ENCODE data around the gene NFX1. TPM values are rescaled to one million over a fixed set of nuclear protein-coding genes. Genes with fewer than 3 reads are reported as not detected.

NFX1 gene
- total RNA-seq, 1 donor from 2014 or later = 14.2 TPM

DNA sequence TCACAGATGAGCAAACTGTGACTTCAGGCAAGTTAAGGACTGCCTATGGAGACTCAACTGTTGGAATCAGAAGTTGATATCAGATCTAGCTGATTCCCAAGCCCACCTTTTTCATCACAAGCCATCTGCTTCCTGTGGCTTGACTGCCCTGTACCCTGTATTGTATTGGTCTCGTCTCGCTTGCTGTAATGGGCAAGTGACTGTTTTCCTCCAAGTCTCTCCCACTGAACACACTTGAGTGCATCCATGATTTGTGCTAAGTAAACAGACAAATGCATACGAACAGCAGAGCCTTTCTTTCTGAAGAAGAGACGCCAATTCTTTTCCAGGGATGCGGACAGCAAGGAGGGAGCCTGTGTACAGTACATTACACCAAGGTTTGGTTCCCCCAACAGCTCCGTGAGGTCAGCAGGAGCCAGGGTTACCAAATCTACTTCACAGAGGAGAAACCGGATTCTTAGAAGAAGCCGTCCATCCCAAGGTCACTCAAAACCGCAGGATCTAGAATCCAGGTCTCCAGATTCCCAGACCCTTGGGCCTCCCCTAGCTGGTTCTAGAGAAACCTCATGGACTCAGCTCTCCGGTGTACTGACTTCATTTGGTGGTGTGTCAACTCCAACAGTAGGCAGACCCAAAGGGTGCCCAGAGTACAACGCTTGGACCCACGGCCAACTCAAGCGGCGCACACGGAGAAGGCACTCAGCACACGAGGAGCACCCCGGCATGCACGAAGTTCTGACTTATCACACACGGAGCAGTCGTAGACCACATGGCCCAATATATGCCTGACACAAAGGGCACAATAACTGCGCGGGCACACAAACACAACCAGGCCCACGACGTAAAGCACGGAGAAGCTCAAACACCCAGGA is 26.9 kb upstream of the NFX1 start:
- TF ChIP-seq, protein P1, sequence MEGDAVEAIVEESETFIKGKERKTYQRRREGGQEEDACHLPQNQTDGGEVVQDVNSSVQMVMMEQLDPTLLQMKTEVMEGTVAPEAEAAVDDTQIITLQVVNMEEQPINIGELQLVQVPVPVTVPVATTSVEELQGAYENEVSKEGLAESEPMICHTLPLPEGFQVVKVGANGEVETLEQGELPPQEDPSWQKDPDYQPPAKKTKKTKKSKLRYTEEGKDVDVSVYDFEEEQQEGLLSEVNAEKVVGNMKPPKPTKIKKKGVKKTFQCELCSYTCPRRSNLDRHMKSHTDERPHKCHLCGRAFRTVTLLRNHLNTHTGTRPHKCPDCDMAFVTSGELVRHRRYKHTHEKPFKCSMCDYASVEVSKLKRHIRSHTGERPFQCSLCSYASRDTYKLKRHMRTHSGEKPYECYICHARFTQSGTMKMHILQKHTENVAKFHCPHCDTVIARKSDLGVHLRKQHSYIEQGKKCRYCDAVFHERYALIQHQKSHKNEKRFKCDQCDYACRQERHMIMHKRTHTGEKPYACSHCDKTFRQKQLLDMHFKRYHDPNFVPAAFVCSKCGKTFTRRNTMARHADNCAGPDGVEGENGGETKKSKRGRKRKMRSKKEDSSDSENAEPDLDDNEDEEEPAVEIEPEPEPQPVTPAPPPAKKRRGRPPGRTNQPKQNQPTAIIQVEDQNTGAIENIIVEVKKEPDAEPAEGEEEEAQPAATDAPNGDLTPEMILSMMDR (IDR thresholded peaks at IDR 0.05) = no peak
- no peaks in the 10 kb centered on the region for H3K27me3 ChIP-seq

DNA sequence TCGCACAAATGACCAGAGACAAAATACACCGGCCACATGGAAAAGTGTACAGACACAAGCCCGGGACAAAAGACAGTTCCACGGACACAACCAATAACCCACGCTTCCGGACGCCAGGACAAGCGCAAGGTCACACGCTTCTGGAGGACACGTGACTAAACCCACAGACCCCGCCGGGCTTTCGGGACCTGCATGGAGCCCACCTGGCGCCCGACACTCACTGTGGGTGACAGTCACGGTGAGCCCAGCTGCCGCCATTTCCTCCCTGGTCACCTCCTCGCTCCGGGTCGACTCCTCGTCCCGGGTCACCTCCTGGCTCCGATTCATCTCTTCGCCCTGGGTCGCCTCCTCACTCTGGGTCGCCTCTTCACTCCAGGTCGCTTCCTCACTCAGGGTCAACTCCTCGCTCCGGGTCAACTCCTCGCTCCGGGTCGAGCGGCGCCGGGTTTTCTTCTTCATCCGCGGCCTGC is 26.3 kb upstream of the NFX1 start:
- Histone ChIP-seq H3K27ac (peak overlapping the region; percentile 90 to 92), H3K4me3 (peak overlapping the region; percentile 90 to 95), H3K36me3 (peaks cover 20 to 49% of the 10 kb centered on the region in 2 donors), H3K27me3 (no peaks in the 10 kb centered on the region), H3K4me1 (peaks cover 7 to 9% of the 10 kb centered on the region in 2 donors), H3K9me3 (no peaks in the 10 kb centered on the region)
- TF ChIP-seq, protein P1 (IDR thresholded peaks at IDR 0.05) = no peak
- intact Hi-C loops (cut with DNase I) = loop anchor here (1.0 kb wide), 4 partner anchors 26 to 263 kb away; partner anchors contain the start of genes APTX, DNAJA1, NFX1 and SMU1
- DNase-seq (ENCODE audit: low spot score in 2 of 2) = peak; percentile 22 to 73

More for the DNA sequence above, 26.9 kb upstream of the NFX1 start:
- Histone ChIP-seq H3K27ac (peak overlapping the region; percentile 16 to 90), H3K9me3 (no peaks in the 10 kb centered on the region), H3K36me3 (peaks cover 27 to 49% of the 10 kb centered on the region in 2 donors), H3K4me3 (peak overlapping the region; percentile 90 to 95), H3K4me1 (peaks cover 7 to 9% of the 10 kb centered on the region in 2 donors)
- DNase-seq (ENCODE audit: low spot score in 2 of 2) = no peak
- intact Hi-C loops (cut with DNase I) = loop anchor here (1.0 kb wide), 4 partner anchors 27 to 262 kb away; partner anchors contain the start of genes APTX, DNAJA1, NFX1 and SMU1

DNA sequence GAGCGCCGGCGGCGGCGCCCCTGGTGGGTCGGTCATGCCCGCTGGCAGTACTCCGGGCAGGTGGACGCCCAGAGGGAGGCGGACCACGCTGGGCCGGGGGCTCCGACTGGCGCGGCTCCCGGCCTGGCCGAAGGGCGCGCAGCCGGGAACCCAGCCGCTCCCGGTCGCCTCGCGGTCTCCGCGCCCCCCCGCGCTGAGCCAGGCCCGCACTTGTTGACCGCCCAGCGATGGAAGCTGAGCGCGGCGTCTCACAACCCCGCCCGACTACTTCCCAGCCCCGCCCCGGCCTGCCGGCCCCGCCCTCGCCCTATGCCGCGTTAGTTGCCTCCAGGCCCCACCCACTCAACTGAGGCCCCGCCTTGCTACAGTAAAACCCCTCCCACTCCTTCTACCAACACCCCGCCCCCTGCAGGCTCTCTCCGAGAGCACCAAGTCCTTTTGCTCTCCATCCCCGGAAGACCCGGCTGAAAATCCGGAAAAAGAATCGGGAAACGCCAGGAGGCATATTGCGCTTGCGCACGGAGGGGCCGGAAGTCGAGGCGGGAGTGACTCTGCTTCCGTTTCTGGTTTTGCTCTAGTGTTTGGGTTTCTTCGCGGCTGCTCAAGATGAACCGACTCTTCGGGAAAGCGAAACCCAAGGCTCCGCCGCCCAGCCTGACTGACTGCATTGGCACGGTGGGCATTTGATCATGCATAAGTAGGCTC is 25.7 kb upstream of the NFX1 start, which contains the start of the genes BAG1 and CHMP5:
Gene BAG1, minus strand, starts transcription at position 236 of the 705 bp plus-strand sequence.
Gene CHMP5, plus strand, starts transcription at position 577 of the 705 bp plus-strand sequence. Its CDS starts 30 bp downstream, at position 607.
- TF ChIP-seq, protein P1 (IDR thresholded peaks at IDR 0.05) = peak in 1 of 3 experiments; percentile 37
- peak; percentile 98 to 100 for DNase-seq (ENCODE audit: low spot score in 2 of 2)
- H3K36me3 ChIP-seq = peaks cover 18 to 49% of the 10 kb centered on the region in 2 donors
- no peaks in the 10 kb centered on the region for H3K9me3 ChIP-seq
- H3K4me3 ChIP-seq = peak within 1 kb of the TSS; percentile 90 to 95
- H3K27me3 ChIP-seq = no peaks in the 10 kb centered on the region
- peak within 1 kb of the TSS; percentile 90 to 92 for H3K27ac ChIP-seq
- intact Hi-C loops (cut with DNase I) = loop anchor here (1.0 kb wide), 4 partner anchors 26 to 263 kb away; partner anchors contain the start of genes APTX, DNAJA1, NFX1 and SMU1
- H3K4me1 ChIP-seq = peaks cover 7 to 9% of the 10 kb centered on the region in 2 donors

DNA sequence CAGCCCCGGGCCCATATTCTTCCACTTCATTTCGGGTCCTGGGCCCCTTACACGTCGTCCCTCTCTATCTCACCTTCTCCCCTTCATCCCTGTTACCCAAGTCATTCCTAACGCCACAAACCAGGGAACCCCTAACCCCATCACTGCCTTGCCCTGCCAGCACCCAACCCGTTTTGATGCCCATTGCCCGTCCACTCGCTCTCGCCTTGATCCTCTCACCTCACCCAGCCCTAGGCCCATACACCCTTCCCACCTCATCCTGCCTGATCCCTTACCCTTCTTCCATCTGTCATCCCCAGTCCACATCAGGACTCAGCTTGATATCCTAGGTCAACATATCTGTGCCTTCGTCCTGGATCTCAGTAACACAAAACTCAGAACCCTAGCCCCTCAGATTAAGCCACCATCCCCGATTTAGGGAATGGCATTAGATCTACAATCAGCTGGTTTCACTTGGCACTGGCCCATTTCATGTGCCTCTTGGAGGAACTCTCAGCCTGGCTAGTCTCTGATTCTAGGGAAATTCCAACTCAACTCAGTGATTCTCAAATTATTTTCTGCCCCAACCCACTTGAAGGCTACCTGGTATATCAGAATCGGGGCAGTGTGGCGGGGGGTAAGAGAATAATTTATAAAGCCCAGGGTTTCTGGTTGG is 25.0 kb upstream of the NFX1 start:
- H3K9me3 ChIP-seq = no peaks in the 10 kb centered on the region
- TF ChIP-seq, protein P1 (IDR thresholded peaks at IDR 0.05) = no peak
- H3K4me3 ChIP-seq = peak overlapping the region; percentile 70 to 90
- intact Hi-C loops (cut with DNase I) = no loop called here
- peaks cover 12 to 49% of the 10 kb centered on the region in 2 donors for H3K36me3 ChIP-seq
- H3K27ac ChIP-seq = peak overlapping the region; percentile 84 to 92
- H3K27me3 ChIP-seq = no peaks in the 10 kb centered on the region
- no peak for DNase-seq (ENCODE audit: low spot score in 2 of 2)
- peaks cover 7 to 9% of the 10 kb centered on the region in 2 donors for H3K4me1 ChIP-seq

Data from ascending aorta (tissue), 2 donors.